CD4-positive, alpha-beta memory T cell (primary cell): ENCODE results near the gene PIGU. TPM values are rescaled to one million over a fixed set of nuclear protein-coding genes. Genes with fewer than 3 reads are reported as not detected.
"Not testable (repeated sequence)": the region's sequence is repeated elsewhere in the genome, so short reads cannot be mapped to it uniquely, and the experiment has no call there.

Experiments
- CTCF ChIA-PET: fragments of 350-600 bp; sonication (Branson Sonifier 250); formaldehyde crosslinking; loops from one replicate; lab custom pipeline; 2021; ENCODE audit warnings: inconsistent platforms; ENCODE audit not compliant: partially characterized antibody; lab: Charles Lee
- POLR2A ChIA-PET: fragments of 350-600 bp; sonication (Branson Sonifier 250); formaldehyde crosslinking; loops from one replicate; lab custom pipeline; 2021; ENCODE audit not compliant: partially characterized antibody; lab: Charles Lee
- DNase-seq, 5 donors: peaks; one replicate each; pipeline versions ENCODE4 v3.0.0 to v3.0.0-alpha.2; 2020 to 2022; ENCODE audit warnings: mixed read lengths in 1 of 5
- H3K27ac ChIP-seq: one replicate; pipeline ENCODE4 v1.7.0; 2013; ENCODE audit warnings: low read depth, low read length
- H3K27me3 ChIP-seq: 2 replicates; pipeline ENCODE4 v1.7.0; 2013; ENCODE audit warnings: mild to moderate bottlenecking, low read length, moderate library complexity; ENCODE audit not compliant: insufficient read depth
- H3K36me3 ChIP-seq: 2 replicates; pipeline ENCODE4 v1.7.0; 2013; ENCODE audit warnings: mild to moderate bottlenecking, low read length, moderate library complexity; ENCODE audit not compliant: insufficient read depth
- H3K4me1 ChIP-seq: 2 replicates; pipeline ENCODE4 v1.7.0; 2013; ENCODE audit warnings: mild to moderate bottlenecking, low read length, moderate library complexity; ENCODE audit not compliant: insufficient read depth
- H3K4me3 ChIP-seq, 2 donors: one replicate each; pipeline ENCODE4 v1.7.0; 2013; ENCODE audit warnings: low read length in 2 of 2, mild to moderate bottlenecking in 1 of 2
- H3K9me3 ChIP-seq, 2 donors: one replicate each; pipeline ENCODE4 v1.7.0; 2013; ENCODE audit warnings: low read length in 2 of 2, control low read depth in 1 of 2; ENCODE audit not compliant: control insufficient read depth in 1 of 2
- H3K27ac Mint-ChIP-seq, 7 donors: one replicate each; pipeline ENCODE4 v1.8.0; 2020 to 2021; ENCODE audit warnings: mixed read lengths in 7 of 7, mild to moderate bottlenecking in 6 of 7, inconsistent platforms in 3 of 7, moderate library complexity in 3 of 7
- H3K27me3 Mint-ChIP-seq, 2 donors: one replicate each; pipeline ENCODE4 v1.8.0; 2020 to 2021; ENCODE audit warnings: mixed read lengths in 2 of 2
- H3K36me3 Mint-ChIP-seq, 2 donors: one replicate each; pipeline ENCODE4 v1.8.0; 2020 to 2021; ENCODE audit warnings: mixed read lengths in 2 of 2, inconsistent platforms in 1 of 2, mild to moderate bottlenecking in 1 of 2
- H3K4me1 Mint-ChIP-seq, 4 donors: one replicate each; pipeline ENCODE4 v1.8.0; 2020 to 2021; ENCODE audit warnings: mixed read lengths in 4 of 4, mild to moderate bottlenecking in 1 of 4
- H3K4me3 Mint-ChIP-seq, 8 donors: one replicate each; pipeline ENCODE4 v1.8.0; 2020 to 2021; ENCODE audit warnings: mixed read lengths in 8 of 8, mild to moderate bottlenecking in 7 of 8, moderate library complexity in 6 of 8, inconsistent platforms in 3 of 8
- H3K9me3 Mint-ChIP-seq, 8 donors: one replicate each; pipeline ENCODE4 v1.8.0; 2020 to 2021; ENCODE audit warnings: mixed read lengths in 8 of 8, mild to moderate bottlenecking in 5 of 8, inconsistent platforms in 3 of 8, moderate library complexity in 1 of 8
- intact Hi-C: fragments of 100-400 bp; cut with micrococcal nuclease; formaldehyde crosslinking; loops from one replicate; pipeline ENCODE4 v1.15.1; 2023
- polyA plus RNA-seq, 2 donors: library from polyadenylated mRNA; unstranded; fragments of 300-500 nt; fragmentation: Illumina TruSeq; gene quantifications; one replicate each; pipeline ENCODE4 v1.2.3, GENCODE V29; 2021
- total RNA-seq, 2 experiments: library from RNA; stranded (reverse); gene quantifications; one replicate each; pipeline ENCODE4 v1.2.3, GENCODE V29; 2021

PIGU gene
- total and polyA plus RNA-seq, 4 experiments from 2014 or later, result 15.1 to 34.2 (median 21.1) TPM

DNA sequence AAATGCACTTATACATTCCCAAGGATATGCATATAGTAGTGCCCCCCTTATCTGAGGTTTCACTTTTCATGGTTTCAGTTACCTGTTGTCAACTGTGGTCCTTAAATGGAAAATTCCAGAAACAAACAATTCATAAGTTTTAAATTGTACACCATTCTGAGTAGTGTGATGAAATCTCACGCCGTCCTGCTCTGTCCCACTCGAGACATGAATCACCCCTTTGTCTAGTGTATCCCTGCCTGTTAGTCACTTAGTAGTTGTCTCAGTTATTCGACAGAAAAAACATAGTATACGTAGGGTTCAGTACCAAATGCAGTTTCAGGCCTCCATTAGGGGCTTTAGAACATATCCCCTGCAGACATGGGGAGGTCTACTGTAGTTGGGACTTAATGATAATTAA, 61.4 kb downstream of the PIGU start:
- Mint-ChIP-seq H3K9me3 (no peaks in the 10 kb centered on the region), H3K27ac (no peak overlapping the region), H3K4me1 (peaks cover 0 to 3% (median 1%) of the 10 kb centered on the region in 4 donors), H3K27me3 (no peaks in the 10 kb centered on the region), H3K36me3 (peaks cover 47 to 48% of the 10 kb centered on the region in 2 donors), H3K4me3 (no peak overlapping the region)
- POLR2A ChIA-PET, result no interaction called here
- CTCF ChIA-PET, result no interaction called here
- Histone ChIP-seq H3K27me3 (no peaks in the 10 kb centered on the region), H3K4me1 (no peaks in the 10 kb centered on the region), H3K36me3 (no peaks in the 10 kb centered on the region), H3K27ac (no peak overlapping the region), H3K9me3 (no peaks in the 10 kb centered on the region), H3K4me3 (no peak overlapping the region)
- intact Hi-C loops, result no loop called here
- no peak for DNase-seq

GRCh38 chr20:34611976-34612375, 64.9 kb downstream of the PIGU start:
- Mint-ChIP-seq H3K27ac (peak overlapping the region in 1 of 7 donors; percentile 66), H3K36me3 (peaks cover 37 to 43% of the 10 kb centered on the region in 2 donors)
- H3K27me3 ChIP-seq, H3K9me3 ChIP-seq, CTCF ChIA-PET, H3K27ac ChIP-seq, H3K9me3 Mint-ChIP-seq, POLR2A ChIA-PET, H3K4me3 ChIP-seq, H3K4me1 ChIP-seq, DNase-seq, H3K4me3 Mint-ChIP-seq, intact Hi-C loops, H3K27me3 Mint-ChIP-seq, H3K36me3 ChIP-seq, H3K4me1 Mint-ChIP-seq: not testable (repeated sequence)

- H3K4me3 ChIP-seq, result no peak overlapping the region
- ChIA-PET POLR2A (no interaction called here), CTCF (no interaction called here)
- no peak overlapping the region for H3K27ac ChIP-seq
- Mint-ChIP-seq H3K36me3 (peaks cover 16 to 17% of the 10 kb centered on the region in 2 donors), H3K4me1 (peaks cover 0 to 3% (median 0%) of the 10 kb centered on the region in 4 donors), H3K9me3 (no peaks in the 10 kb centered on the region), H3K27me3 (no peaks in the 10 kb centered on the region), H3K4me3 (no peak overlapping the region), H3K27ac (no peak overlapping the region)
- intact Hi-C loops, result no loop called here
- no peaks in the 10 kb centered on the region for H3K36me3 ChIP-seq
- no peaks in the 10 kb centered on the region for H3K9me3 ChIP-seq
- H3K27me3 ChIP-seq, result no peaks in the 10 kb centered on the region
- no peak for DNase-seq
- H3K4me1 ChIP-seq, result no peaks in the 10 kb centered on the region
Measured at GRCh38 chr20:34607066-34607465, 69.8 kb downstream of the PIGU start.

DNA sequence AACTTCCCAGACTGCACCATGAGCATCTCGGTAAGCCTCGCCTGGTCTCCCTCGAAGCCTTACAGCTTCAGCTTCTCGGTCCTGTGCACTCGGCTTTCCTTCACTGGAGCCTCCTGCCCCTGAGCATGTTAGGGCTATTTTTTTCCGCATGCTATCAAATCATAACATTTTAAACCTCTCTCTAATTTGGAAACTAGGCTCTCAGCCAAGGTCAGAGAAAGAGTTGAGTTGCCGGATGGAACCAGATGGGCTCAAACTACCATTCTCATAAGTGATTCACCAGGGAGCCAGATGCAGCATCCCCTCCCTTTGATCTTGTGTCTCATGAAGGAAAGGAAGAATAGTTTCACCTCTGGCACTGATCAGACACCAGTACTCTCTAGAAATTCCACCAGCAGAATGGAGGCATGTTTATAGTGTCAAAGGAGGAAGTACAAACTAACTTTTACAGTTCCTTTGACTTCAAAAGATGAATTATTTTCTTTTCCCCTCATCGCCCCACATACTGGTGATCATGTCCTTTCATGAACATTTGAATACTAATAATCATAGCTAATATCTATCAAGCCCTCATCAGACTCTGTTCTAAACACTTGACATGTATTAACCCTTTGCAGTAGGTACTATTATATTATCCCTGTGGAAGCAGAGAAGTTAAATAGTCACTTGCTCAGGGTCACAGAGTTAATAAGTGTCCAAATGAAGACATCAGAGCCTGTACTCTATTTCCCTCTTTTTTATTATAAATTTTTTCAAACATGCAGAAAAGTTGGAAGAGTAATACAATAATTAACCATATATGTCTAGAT, 71.7 kb downstream of the PIGU start:
- ChIA-PET CTCF (interaction anchor here (0.7 kb wide), 1 partner anchor 42 kb away, joined by 4 read pairs; no protein-coding TSS in a partner anchor), POLR2A (no interaction called here)
- Histone ChIP-seq H3K27ac (no peak overlapping the region), H3K9me3 (no peaks in the 10 kb centered on the region), H3K27me3 (no peaks in the 10 kb centered on the region), H3K4me3 (no peak overlapping the region), H3K36me3 (no peaks in the 10 kb centered on the region), H3K4me1 (no peaks in the 10 kb centered on the region)
- intact Hi-C loops, result no loop called here
- Mint-ChIP-seq H3K9me3 (no peaks in the 10 kb centered on the region), H3K27ac (no peak overlapping the region), H3K27me3 (no peaks in the 10 kb centered on the region), H3K4me1 (peaks cover 0 to 3% (median 0%) of the 10 kb centered on the region in 4 donors), H3K36me3 (peaks cover 7 to 14% of the 10 kb centered on the region in 2 donors), H3K4me3 (no peak overlapping the region)
- DNase-seq, result no peak

DNA sequence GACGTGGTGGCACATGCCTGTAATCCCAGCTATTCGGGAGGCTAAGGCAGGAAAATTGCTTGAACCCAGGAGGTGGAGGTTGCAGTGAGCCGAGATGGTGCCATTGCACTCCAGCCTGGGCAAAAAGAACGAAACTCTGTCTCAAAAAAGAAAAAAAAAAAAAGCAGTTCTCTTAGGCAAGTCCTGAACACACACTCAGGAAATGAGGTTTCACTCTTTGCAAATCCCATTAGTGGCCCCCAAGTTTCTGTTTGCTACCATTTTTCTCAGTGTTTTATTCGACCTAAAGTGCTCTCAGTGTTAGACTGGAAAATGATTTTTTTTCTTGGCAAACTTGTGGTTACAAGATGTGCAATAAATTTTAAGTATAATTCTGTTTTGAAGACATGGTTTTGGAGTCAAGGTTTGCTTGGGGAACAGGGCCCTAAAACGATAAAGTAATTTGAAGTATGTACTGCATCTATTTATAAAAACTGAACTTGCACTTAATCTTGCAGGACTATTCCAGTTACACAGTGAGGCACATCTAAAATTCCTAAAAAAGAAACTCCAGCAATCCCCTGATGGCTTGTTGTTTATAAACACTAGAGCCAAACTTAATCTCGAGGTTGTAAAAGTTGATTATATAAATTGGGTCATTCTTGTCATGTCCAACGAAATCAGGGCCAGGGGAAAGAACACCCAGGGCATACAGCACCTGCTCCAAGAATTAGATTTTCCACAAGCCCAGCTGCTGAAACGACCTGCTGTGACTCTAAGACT, 75.8 kb downstream of the PIGU start:
- no peak overlapping the region for H3K27ac Mint-ChIP-seq

DNA sequence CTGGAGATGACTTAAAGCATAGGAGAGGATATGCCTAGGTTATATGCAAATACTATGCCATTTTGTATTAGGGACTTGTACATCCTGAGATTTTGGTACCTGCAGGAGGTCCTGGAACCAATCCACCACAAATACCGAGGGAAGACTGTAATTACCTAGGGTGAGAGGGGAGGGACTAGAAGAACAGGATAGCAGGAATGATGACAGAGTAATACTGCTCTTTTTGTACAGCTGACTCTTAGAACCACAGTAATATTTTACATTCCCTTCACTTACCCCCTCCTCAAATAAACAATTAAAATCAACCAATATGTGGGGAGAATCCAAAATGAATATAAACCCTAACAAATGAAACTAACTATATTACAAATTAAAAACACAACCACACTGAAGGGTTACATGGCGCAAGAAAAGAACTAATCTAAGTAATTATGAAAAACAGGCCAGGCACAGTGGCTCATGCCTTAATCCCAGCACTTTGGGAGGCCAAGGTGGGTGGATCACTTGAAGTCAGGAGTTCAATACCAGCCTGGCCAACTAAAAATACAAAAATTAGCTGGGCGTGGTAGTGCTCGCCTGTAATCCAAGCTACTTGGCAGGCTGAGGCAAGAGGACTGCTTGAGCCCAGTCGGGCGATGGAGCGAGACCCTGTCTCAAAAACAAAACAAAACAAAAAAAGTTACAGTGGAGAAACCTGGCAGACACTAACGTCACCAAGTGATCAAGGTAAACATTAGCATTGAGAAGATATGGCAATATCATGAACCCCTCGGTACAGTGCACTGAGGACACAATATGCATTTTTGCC, 81.3 kb downstream of the PIGU start:
- Histone ChIP-seq H3K27ac (no peak overlapping the region), H3K36me3 (no peaks in the 10 kb centered on the region), H3K9me3 (no peaks in the 10 kb centered on the region), H3K4me1 (no peaks in the 10 kb centered on the region), H3K27me3 (no peaks in the 10 kb centered on the region), H3K4me3 (no peak overlapping the region)
- ChIA-PET POLR2A (no interaction called here), CTCF (no interaction called here)
- Mint-ChIP-seq H3K4me1 (no peaks in the 10 kb centered on the region), H3K27ac (no peak overlapping the region), H3K36me3 (peaks cover 0 to 8% of the 10 kb centered on the region in 2 donors), H3K27me3 (no peaks in the 10 kb centered on the region), H3K4me3 (no peak overlapping the region), H3K9me3 (no peaks in the 10 kb centered on the region)
- no peak for DNase-seq
- intact Hi-C loops, result no loop called here

More for the DNA sequence above, 75.8 kb downstream of the PIGU start:
- H3K4me3 Mint-ChIP-seq, result no peak overlapping the region
- no peak overlapping the region for H3K4me3 ChIP-seq
- no peaks in the 10 kb centered on the region for H3K4me1 ChIP-seq
- no peak overlapping the region for H3K27ac ChIP-seq
- no peaks in the 10 kb centered on the region for H3K27me3 Mint-ChIP-seq
- peaks cover 2 to 4% of the 10 kb centered on the region in 2 donors for H3K36me3 Mint-ChIP-seq
- H3K36me3 ChIP-seq, result no peaks in the 10 kb centered on the region
- H3K27me3 ChIP-seq, result no peaks in the 10 kb centered on the region
- DNase-seq, result no peak
- no peaks in the 10 kb centered on the region for H3K9me3 Mint-ChIP-seq
- intact Hi-C loops, result no loop called here
- ChIA-PET CTCF (no interaction called here), POLR2A (no interaction called here)
- no peaks in the 10 kb centered on the region for H3K9me3 ChIP-seq
- no peaks in the 10 kb centered on the region for H3K4me1 Mint-ChIP-seq
